ENCODE data around the gene NF1.
"Not testable (repeated sequence)": the region's sequence is repeated elsewhere in the genome, so short reads cannot be mapped to it uniquely, and the experiment has no call there.

DNA sequence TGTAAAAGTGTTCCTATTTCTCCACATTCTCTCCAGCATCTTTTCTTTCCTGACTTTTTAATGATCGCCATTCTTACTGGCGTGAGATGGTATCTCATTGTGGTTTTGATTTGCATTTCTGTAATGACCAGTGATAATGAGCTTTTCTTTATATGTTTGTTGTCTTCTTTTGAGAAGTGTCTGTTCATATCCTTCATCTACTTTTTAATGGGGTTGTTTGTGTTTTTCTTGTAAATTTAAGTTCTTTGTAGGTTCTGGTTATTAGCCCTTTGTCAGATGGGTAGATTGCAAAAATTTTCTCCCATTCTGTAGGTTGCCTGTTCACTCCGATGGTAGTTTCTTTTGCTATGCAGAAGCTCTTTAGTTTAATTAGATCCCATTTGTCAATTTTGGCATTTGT lies 81.4 kb downstream of the NF1 start:
- TF ChIP-seq POLR2A, EP300 (IDR thresholded peaks at IDR 0.05): not testable (repeated sequence)
- TF ChIP-seq, protein P1, sequence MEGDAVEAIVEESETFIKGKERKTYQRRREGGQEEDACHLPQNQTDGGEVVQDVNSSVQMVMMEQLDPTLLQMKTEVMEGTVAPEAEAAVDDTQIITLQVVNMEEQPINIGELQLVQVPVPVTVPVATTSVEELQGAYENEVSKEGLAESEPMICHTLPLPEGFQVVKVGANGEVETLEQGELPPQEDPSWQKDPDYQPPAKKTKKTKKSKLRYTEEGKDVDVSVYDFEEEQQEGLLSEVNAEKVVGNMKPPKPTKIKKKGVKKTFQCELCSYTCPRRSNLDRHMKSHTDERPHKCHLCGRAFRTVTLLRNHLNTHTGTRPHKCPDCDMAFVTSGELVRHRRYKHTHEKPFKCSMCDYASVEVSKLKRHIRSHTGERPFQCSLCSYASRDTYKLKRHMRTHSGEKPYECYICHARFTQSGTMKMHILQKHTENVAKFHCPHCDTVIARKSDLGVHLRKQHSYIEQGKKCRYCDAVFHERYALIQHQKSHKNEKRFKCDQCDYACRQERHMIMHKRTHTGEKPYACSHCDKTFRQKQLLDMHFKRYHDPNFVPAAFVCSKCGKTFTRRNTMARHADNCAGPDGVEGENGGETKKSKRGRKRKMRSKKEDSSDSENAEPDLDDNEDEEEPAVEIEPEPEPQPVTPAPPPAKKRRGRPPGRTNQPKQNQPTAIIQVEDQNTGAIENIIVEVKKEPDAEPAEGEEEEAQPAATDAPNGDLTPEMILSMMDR (IDR thresholded peaks at IDR 0.05), result not testable (repeated sequence)

Measured in tibial nerve (tissue), 4 donors.